Measurements from ENCODE around the gene SLC17A8. TPM values are rescaled to one million over a fixed set of nuclear protein-coding genes. Genes with fewer than 3 reads are reported as not detected.

Gene SLC17A8
- total RNA-seq, 1 experiment from 2014 or later: not detected

GRCh38 chr12:100359248-100359647, 2.4 kb downstream of the SLC17A8 start:
- Mint-ChIP-seq H3K36me3 (ENCODE audit: insufficient read depth, unreplicated experiment) (no peaks in the 10 kb centered on the region), H3K4me1 (ENCODE audit: low read depth, unreplicated experiment) (no peaks in the 10 kb centered on the region), H3K9me3 (ENCODE audit: unreplicated experiment) (no peaks in the 10 kb centered on the region), H3K27me3 (ENCODE audit: insufficient read depth, unreplicated experiment) (peaks cover 18% of the 10 kb centered on the region), H3K27ac (ENCODE audit: unreplicated experiment) (no peak overlapping the region), H3K4me3 (ENCODE audit: unreplicated experiment) (no peak overlapping the region)
- Histone ChIP-seq H3K27me3 (replicated peaks; ENCODE audit: control insufficient read depth, insufficient read depth, low read length) (no peaks in the 10 kb centered on the region; the same call in 1 of the 2 replicates), H3K9me3 (no peaks in the 10 kb centered on the region), H3K4me3 (ENCODE audit: low read depth, low read length) (no peak overlapping the region), H3K36me3 (ENCODE audit: control insufficient read depth, insufficient read depth, low read length) (no peaks in the 10 kb centered on the region), H3K4me1 (no peaks in the 10 kb centered on the region)
- no TSS peak for BruUV-seq (replicated peaks)
- intact Hi-C loops (cut with micrococcal nuclease; ENCODE audit: unreplicated experiment): no loop called here
- no peak for DNase-seq
- ChIA-PET CTCF (no interaction called here), POLR2A (no interaction called here)
- no peak for TF ChIP-seq CTCF (IDR thresholded peaks at IDR 0.05; ENCODE audit: insufficient read depth in 1 of 2, low read depth in 1 of 2, low read length in 1 of 2, severe bottlenecking in 1 of 2, unreplicated experiment in 1 of 2)

GRCh38 chr12:100359822-100360221, 2.9 kb downstream of the SLC17A8 start:
- no TSS peak for BruUV-seq (replicated peaks)
- no peaks in the 10 kb centered on the region for H3K4me1 ChIP-seq
- Mint-ChIP-seq H3K36me3 (ENCODE audit: insufficient read depth, unreplicated experiment) (no peaks in the 10 kb centered on the region), H3K27me3 (ENCODE audit: insufficient read depth, unreplicated experiment) (peaks cover 19% of the 10 kb centered on the region), H3K27ac (ENCODE audit: unreplicated experiment) (no peak overlapping the region), H3K4me3 (ENCODE audit: unreplicated experiment) (no peak overlapping the region), H3K9me3 (ENCODE audit: unreplicated experiment) (no peaks in the 10 kb centered on the region), H3K4me1 (ENCODE audit: low read depth, unreplicated experiment) (no peaks in the 10 kb centered on the region)
- no peak overlapping the region for H3K4me3 ChIP-seq (ENCODE audit: low read depth, low read length)
- TF ChIP-seq CTCF (IDR thresholded peaks at IDR 0.05; ENCODE audit: insufficient read depth in 1 of 2, low read depth in 1 of 2, low read length in 1 of 2, severe bottlenecking in 1 of 2, unreplicated experiment in 1 of 2): no peak
- DNase-seq: no peak
- intact Hi-C loops (cut with micrococcal nuclease; ENCODE audit: unreplicated experiment): no loop called here
- H3K27me3 ChIP-seq (replicated peaks; ENCODE audit: control insufficient read depth, insufficient read depth, low read length): no peaks in the 10 kb centered on the region; the same call in 1 of the 2 replicates
- H3K36me3 ChIP-seq (ENCODE audit: control insufficient read depth, insufficient read depth, low read length): no peaks in the 10 kb centered on the region
- H3K9me3 ChIP-seq: no peaks in the 10 kb centered on the region
- POLR2A ChIA-PET: no interaction called here
- CTCF ChIA-PET: interaction anchor here (0.7 kb wide), 1 partner anchor 187 kb away, joined by 3 read pairs; no protein-coding TSS in a partner anchor

GRCh38 chr12:100360450-100360849, 3.6 kb downstream of the SLC17A8 start:
- no peaks in the 10 kb centered on the region; the same call in 1 of the 2 replicates for H3K27me3 ChIP-seq (replicated peaks; ENCODE audit: control insufficient read depth, insufficient read depth, low read length)
- H3K27ac Mint-ChIP-seq (ENCODE audit: unreplicated experiment): no peak overlapping the region
- POLR2A ChIA-PET: no interaction called here

More at GRCh38 chr12:100360450-100360849, 3.6 kb downstream of the SLC17A8 start:
- Histone ChIP-seq H3K9me3 (no peaks in the 10 kb centered on the region), H3K4me1 (no peaks in the 10 kb centered on the region), H3K36me3 (ENCODE audit: control insufficient read depth, insufficient read depth, low read length) (no peaks in the 10 kb centered on the region), H3K4me3 (ENCODE audit: low read depth, low read length) (no peak overlapping the region)
- Mint-ChIP-seq H3K4me3 (ENCODE audit: unreplicated experiment) (no peak overlapping the region), H3K9me3 (ENCODE audit: unreplicated experiment) (no peaks in the 10 kb centered on the region), H3K36me3 (ENCODE audit: insufficient read depth, unreplicated experiment) (no peaks in the 10 kb centered on the region), H3K27me3 (ENCODE audit: insufficient read depth, unreplicated experiment) (peaks cover 19% of the 10 kb centered on the region), H3K4me1 (ENCODE audit: low read depth, unreplicated experiment) (no peaks in the 10 kb centered on the region)
- intact Hi-C loops (cut with micrococcal nuclease; ENCODE audit: unreplicated experiment): no loop called here
- no peak for TF ChIP-seq CTCF (IDR thresholded peaks at IDR 0.05; ENCODE audit: insufficient read depth in 1 of 2, low read depth in 1 of 2, low read length in 1 of 2, severe bottlenecking in 1 of 2, unreplicated experiment in 1 of 2)
- no TSS peak for BruUV-seq (replicated peaks)
- CTCF ChIA-PET: interaction anchor here (0.7 kb wide), 1 partner anchor 188 kb away, joined by 3 read pairs; no protein-coding TSS in a partner anchor
- DNase-seq: no peak
